Stimulated activated CD8-positive, alpha-beta memory T cell treated with anti-CD3 and anti-CD28 coated beads, Interleukin-12 subunit alpha, Interleukin-12 subunit beta, amount 100 ng/mL, for 1 hour (primary cell): ENCODE data around the gene FOXJ3.

Source experiments
- DNase-seq: peaks from one replicate; pipeline ENCODE4 v3.0.0-alpha.2; 2020; ENCODE audit warnings: low read depth

Gene FOXJ3

GRCh38 chr1:42189931-42190853 is 144.8 kb downstream of the FOXJ3 start:
- no peak for DNase-seq

- no peak for DNase-seq
These were observed 148.9 kb downstream of the FOXJ3 start for GRCh38 chr1:42186152-42186551.

GRCh38 chr1:42184616-42185015 is 150.4 kb downstream of the FOXJ3 start:
- no peak for DNase-seq

GRCh38 chr1:42183957-42184268 is 151.1 kb downstream of the FOXJ3 start:
- no peak for DNase-seq

GRCh38 chr1:42183210-42183956 is 151.7 kb downstream of the FOXJ3 start:
- DNase-seq: no peak

GRCh38 chr1:42181687-42182086 is 153.3 kb downstream of the FOXJ3 start:
- DNase-seq: no peak

- no peak for DNase-seq
These were observed 155.1 kb downstream of the FOXJ3 start for GRCh38 chr1:42179900-42180329.

- DNase-seq: no peak
These were observed 155.8 kb downstream of the FOXJ3 start for GRCh38 chr1:42179275-42179674.

GRCh38 chr1:42178249-42178648 is 156.8 kb downstream of the FOXJ3 start:
- no peak for DNase-seq

- no peak for DNase-seq
These were observed 157.5 kb downstream of the FOXJ3 start for GRCh38 chr1:42177541-42177981.

GRCh38 chr1:42176902-42177519 is 158.0 kb downstream of the FOXJ3 start:
- DNase-seq: no peak

GRCh38 chr1:42175314-42176054 is 159.6 kb downstream of the FOXJ3 start:
- DNase-seq: no peak

GRCh38 chr1:42173961-42174735 is 160.9 kb downstream of the FOXJ3 start:
- no peak for DNase-seq

GRCh38 chr1:42173155-42173933 is 161.7 kb downstream of the FOXJ3 start:
- peak; percentile 56 for DNase-seq

- DNase-seq: no peak
These were observed 162.5 kb downstream of the FOXJ3 start for GRCh38 chr1:42172381-42173133.

- DNase-seq: no peak
These were observed 163.3 kb downstream of the FOXJ3 start for GRCh38 chr1:42171679-42172266.

GRCh38 chr1:42170779-42171621 is 164.0 kb downstream of the FOXJ3 start:
- no peak for DNase-seq

GRCh38 chr1:42168763-42169162 is 166.3 kb downstream of the FOXJ3 start:
- DNase-seq: no peak

GRCh38 chr1:42168391-42168670 is 166.7 kb downstream of the FOXJ3 start:
- no peak for DNase-seq
